Effector CD4-positive, alpha-beta T cell (primary cell): ENCODE measurements around the gene P2RY10.
"Not testable (repeated sequence)": the region's sequence is repeated elsewhere in the genome, so short reads cannot be mapped to it uniquely, and the experiment has no call there.

Experiments used
- DNase-seq: peaks from one replicate; pipeline ENCODE4 v3.0.0-alpha.2; 2020
- total RNA-seq: gene quantifications from one replicate; lab custom pipeline; 2026; lab: John Stamatoyannopoulos, UW

P2RY10 gene
- 117 reads per million, percentile 85 among the genes with 10 or more reads in this experiment for total RNA-seq

GRCh38 chrX:78945186-78945912 lies at the start of gene P2RY10:
P2RY10 (plus strand) TSS chrX:78945391; CDS start chrX:78960521, 15,130 bp downstream.
- peak; percentile 25 for DNase-seq

- no peak for DNase-seq
Observed at GRCh38 chrX:78922754-78923153, 22.4 kb upstream of the P2RY10 start.

DNA sequence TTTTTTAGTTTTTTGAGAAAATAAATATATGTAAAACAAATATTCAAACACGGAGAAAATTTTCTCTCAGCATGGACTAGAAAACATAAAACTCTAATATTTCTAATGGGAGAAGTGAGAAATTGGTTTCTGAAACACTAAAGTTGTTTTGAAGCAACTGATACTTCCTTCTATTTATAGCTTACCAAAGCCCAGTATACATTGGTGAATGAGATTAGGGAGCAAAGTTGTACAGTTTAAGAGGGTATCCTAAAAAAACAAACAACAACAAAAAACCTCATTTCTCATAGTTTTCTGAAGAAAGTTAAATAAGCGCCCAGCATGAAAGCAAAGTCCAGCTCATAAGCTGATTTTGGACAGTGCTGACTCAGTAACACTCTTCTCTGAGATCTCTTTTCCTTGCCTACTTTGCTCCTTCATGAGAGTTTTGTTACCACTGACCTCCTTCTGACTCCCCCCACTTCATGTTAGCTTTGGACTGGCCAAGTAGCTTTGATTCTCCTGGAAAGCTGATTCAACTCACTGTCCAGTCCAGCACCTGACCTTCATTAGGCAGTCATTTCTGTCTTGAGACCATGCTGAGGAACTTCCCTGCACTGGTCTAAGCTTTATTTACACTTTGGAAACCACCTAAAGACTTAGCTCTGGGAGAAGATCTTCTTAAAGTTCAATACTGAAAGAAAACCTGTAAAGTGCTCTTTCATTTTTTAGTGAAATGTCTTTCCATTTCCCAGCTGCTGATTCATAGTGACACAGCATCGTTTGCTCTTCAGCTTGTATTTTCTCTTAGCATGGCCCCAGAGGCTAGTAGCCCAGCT lies 21.8 kb upstream of the P2RY10 start:
- no peak for DNase-seq

DNA sequence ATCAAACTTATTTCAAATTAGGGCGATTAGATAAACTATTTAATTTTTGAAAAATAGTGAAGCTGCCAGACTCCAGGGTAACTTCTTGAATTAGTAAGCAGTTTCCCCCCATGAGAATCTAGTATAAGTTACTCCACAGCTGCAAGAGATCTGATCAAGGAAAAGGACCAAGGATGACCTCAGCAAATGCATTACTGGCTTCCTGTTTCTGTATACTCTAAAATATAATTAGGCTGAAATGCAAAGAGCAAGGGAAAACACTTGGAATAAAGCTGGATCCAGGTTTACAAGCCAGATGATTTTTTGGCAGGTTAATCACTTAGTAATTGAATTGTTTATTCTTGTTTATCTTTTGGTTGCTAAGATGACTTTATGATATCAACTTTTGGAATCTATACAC lies 13.4 kb upstream of the P2RY10 start:
- DNase-seq, result no peak

GRCh38 chrX:78934866-78935265 lies 10.3 kb upstream of the P2RY10 start:
- no peak for DNase-seq

- DNase-seq, result no peak
Observed at GRCh38 chrX:78944351-78944750, 840 bp upstream of the P2RY10 start.

DNA sequence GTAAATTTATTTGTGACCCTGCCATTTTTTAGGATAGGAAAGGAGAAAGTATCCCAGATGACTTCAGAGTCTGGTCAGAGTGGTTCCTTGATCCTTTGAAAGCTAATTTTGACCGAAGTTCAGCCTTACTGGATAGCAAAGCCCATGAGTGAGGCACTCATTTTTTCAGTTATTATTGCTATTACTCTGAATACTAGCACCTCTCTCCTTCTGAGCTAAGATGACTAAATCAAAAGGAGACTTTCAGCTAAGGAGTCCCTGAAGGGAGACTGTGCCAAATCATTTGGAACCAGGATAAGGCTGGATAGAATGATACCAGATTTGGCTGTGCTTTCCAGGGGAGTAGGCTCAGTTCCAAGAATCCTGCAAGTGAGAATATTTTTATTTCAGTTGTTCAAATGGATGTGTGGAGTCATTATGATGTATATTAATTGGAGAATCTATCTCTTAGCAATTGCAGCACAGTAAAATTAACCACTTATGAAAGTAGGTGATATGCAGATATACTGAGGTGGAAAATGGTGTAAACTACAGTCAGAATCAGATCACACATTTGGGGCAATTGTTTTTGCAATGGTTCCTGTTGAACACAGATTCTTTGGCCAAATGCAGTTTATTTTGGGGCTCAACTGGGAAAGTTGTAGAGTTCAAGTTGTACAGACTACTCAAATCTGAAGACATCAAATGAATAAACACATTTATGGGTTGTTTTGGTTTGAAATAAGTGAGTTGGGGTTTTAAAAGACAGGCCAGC lies 1.2 kb downstream of the P2RY10 start:
- DNase-seq, result no peak

GRCh38 chrX:78950009-78950835 lies 5.0 kb downstream of the P2RY10 start:
- DNase-seq, result no peak

DNA sequence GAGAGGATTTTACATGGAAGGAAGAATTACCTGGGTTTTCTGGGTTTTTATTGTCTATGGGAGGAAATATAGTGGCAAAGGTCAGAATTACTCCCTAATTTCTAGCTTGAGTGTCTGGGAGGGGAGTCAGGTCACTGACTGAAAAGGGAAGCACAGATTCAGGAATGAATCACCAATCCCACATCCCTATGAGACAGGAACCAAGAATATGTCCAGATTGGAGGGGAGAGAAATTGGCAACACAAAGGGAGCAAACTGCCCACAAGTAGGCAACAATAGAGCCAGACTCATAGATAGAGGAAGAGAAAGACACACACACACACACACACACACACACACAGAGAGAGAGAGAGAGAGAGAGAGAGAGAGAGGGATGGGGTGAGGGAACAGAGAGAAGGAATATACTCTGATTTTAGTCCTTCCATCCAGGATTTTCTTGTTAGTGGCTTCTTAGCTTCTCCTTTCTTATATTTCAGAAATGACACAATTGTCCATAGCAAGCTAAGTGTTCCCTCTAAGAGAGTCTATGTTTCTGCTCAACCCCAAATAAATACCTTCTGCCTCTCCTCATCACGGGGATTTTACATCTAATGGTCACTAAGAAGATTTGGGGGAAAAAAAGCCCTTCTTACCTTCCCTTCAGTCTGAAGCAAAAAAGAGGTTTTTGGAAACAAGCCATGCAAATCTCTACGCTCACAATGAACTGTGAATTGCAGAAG lies 12.0 kb downstream of the P2RY10 start:
- no peak for DNase-seq

DNA sequence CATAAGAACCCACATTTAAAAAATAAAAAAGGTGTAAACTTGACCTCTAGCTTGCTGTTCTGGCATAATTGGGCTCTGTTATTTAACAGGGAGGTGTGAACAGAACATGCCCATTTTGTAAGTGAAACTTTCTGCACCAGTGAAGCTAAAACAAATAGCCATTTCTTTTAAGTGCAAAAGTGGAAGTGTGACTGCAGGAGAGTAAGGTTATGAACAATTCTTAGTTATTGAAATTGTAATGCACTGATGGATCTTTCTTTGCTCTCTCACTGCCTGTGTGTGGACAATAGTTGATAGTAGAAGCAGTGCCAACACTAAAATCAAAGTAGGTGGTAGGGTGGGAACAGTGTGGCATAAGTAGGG lies 12.6 kb downstream of the P2RY10 start:
- no peak for DNase-seq

GRCh38 chrX:78958419-78959116 lies 13.4 kb downstream of the P2RY10 start:
- no peak for DNase-seq

- no peak for DNase-seq
Observed at GRCh38 chrX:78960888-78961287, 15.7 kb downstream of the P2RY10 start.

GRCh38 chrX:78964598-78964997 lies 19.4 kb downstream of the P2RY10 start:
- DNase-seq, result no peak

DNA sequence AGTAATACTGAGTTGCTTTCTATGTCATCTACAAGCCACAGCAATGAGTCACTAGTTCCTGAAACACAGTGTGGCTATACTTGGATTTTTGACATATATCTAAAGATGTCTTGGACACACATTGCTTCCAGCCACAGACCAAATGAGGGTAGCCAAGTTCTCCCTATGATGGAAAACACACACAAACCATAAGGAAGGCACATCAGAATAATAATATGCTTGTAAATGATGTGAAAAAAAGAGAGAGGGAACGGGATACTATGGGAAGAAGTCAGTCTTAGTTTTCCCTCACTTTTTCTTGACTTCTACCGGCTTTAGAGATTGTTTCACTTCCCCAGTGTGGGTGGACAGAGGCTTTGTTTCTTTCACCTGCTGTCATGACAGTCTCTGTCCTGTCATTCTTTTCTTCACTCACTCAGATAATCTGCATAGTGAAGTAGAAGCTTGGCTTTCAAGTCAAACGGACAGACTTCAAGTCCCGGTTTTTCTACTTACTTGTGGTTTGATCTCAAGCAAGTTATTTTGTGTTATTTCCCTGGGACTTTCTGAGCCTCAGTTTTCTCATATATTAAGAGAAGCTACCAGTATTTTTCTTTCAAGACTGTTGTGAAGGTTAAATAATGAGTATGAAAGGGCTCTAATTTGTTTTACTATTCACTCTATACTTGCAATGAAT lies 34.7 kb downstream of the P2RY10 start:
- no peak for DNase-seq

- no peak for DNase-seq
Observed at GRCh38 chrX:78989349-78989748, 44.2 kb downstream of the P2RY10 start.

GRCh38 chrX:78997870-78998558 lies 52.8 kb downstream of the P2RY10 start:
- no peak for DNase-seq

DNA sequence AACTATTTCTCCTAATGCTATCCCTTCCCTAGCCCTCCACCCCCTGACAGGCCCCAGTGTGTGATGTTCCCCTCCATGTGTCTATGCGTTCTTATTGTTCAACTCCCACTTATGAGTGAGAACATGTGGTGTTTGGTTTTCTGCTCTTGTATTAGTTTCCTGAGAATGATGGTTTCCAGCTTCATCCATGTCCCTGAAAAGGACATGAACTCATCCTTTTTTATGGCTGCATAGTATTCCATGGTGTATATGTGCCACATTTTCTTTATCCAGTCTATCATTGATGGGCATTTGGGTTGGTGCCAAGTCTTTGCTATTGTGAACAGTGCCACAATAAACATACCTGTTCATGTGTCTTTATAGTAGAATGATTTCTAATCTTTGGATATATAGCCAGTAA lies 62.3 kb downstream of the P2RY10 start:
- DNase-seq, result not testable (repeated sequence)
